ENCODE data around the gene FOXQ1.

GRCh38 chr6:1311400-1312202 is at the start of gene FOXQ1:
- no peak for TF ChIP-seq GATA2 (IDR thresholded peaks at IDR 0.05; ENCODE audit: low read depth, low read length)
- TF ChIP-seq GATA3 (IDR thresholded peaks at IDR 0.05; ENCODE audit: low read depth, low read length) = no peak

All from SH-SY5Y (cell line).